MCF 10A (cell line): ENCODE results near the gene ACTR3. TPM values are rescaled to one million over a fixed set of nuclear protein-coding genes. Genes with fewer than 3 reads are reported as not detected.

Source experiments
- BruUV-seq: library from RNA; stranded (reverse); fragments of 400-500 nt; replicated peaks from 2 replicates; lab custom pipeline; 2021; lab: Mats Ljungman, UMichigan
- CTCF ChIA-PET: fragments of 300-600 bp; sonication (Branson Sonifier 250); formaldehyde crosslinking; extraction: SDS; loops from one replicate; lab custom pipeline; 2021; ENCODE audit warnings: antibody characterized with exemption, inconsistent platforms; lab: Yijun Ruan, JAX
- POLR2A ChIA-PET: fragments of 300-600, 350-650 bp; sonication (Branson Sonifier 250); formaldehyde crosslinking; extraction: SDS; loops from one replicate; lab custom pipeline; 2020; ENCODE audit warnings: antibody characterized with exemption, inconsistent platforms; lab: Yijun Ruan, JAX
- DNase-seq: peaks from one replicate; pipeline ENCODE4 v3.0.0-alpha.2; 2018; ENCODE audit not compliant: unreplicated experiment
- H3K27ac Mint-ChIP-seq: one replicate; pipeline ENCODE4 v1.8.0; 2022; ENCODE audit warnings: mild to moderate bottlenecking, low read depth, mixed read lengths; ENCODE audit not compliant: unreplicated experiment
- H3K27me3 Mint-ChIP-seq: one replicate; pipeline ENCODE4 v1.8.0; 2022; ENCODE audit warnings: mixed read lengths; ENCODE audit not compliant: insufficient read depth, unreplicated experiment
- H3K36me3 Mint-ChIP-seq: one replicate; pipeline ENCODE4 v1.8.0; 2022; ENCODE audit warnings: mild to moderate bottlenecking, moderate library complexity, mixed read lengths; ENCODE audit not compliant: insufficient read depth, unreplicated experiment
- H3K4me1 Mint-ChIP-seq: one replicate; pipeline ENCODE4 v1.8.0; 2022; ENCODE audit warnings: mixed read lengths; ENCODE audit not compliant: insufficient read depth, unreplicated experiment
- H3K4me3 Mint-ChIP-seq: one replicate; pipeline ENCODE4 v1.8.0; 2022; ENCODE audit warnings: mild to moderate bottlenecking, moderate library complexity, mixed read lengths; ENCODE audit not compliant: unreplicated experiment
- H3K9me3 Mint-ChIP-seq: one replicate; pipeline ENCODE4 v1.8.0; 2022; ENCODE audit warnings: mixed read lengths; ENCODE audit not compliant: unreplicated experiment
- intact Hi-C: fragments of 100-400 bp; cut with micrococcal nuclease; formaldehyde crosslinking; loops from 2 replicates; pipeline ENCODE4 v1.14.1; 2022
- total RNA-seq: library from RNA; stranded (reverse); gene quantifications from 2 replicates; pipeline ENCODE4 v1.2.3, GENCODE V29; 2022
- TF ChIP-seq, protein P1 (sequence below): fragments of 200-600 bp; IDR thresholded peaks from one replicate; pipeline ENCODE4 v1.8.0; 2022; ENCODE audit warnings: antibody characterized with exemption, mild to moderate bottlenecking; ENCODE audit not compliant: unreplicated experiment

The ACTR3 gene
- total RNA-seq, 1 experiment from 2014 or later: 311 TPM

DNA sequence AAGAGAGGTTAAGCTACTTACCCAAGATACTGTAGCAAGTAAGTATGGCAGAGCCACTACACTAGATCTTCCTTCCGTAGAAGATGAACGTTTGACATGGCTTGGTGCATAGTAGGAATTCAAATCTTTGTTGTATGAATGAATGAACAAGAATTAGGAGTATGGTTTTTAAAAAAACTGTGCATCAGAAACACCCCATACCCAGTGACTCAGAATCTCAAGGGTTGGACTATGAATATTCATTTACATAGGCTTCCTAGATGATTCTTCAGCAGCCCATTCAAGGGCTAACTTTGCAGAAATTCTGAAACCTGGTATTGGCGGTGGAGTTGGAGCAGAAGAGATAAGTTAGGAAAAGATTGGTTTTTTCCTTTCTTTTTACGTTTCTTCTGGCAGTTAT lies 5.4 kb downstream of the ACTR3 start:
- Mint-ChIP-seq H3K27me3 (no peaks in the 10 kb centered on the region), H3K9me3 (no peaks in the 10 kb centered on the region), H3K4me1 (peaks cover 72% of the 10 kb centered on the region), H3K4me3 (peak overlapping the region; percentile 68), H3K36me3 (peaks cover 24% of the 10 kb centered on the region), H3K27ac (peak overlapping the region; percentile 77)
- ChIA-PET CTCF (interaction anchor here (0.8 to 1.4 kb wide), 3 partner anchors 13 to 655 kb away, joined by 3 to 5 read pairs (median 5); partner anchors contain the start of gene SLC35F5), POLR2A (interaction anchor here (1.1 to 11.9 kb wide), 8 partner anchors 8 to 140 kb away, joined by 3 to 234 read pairs (median 9); partner anchors contain the start of gene SLC35F5)
- TF ChIP-seq, protein P1, sequence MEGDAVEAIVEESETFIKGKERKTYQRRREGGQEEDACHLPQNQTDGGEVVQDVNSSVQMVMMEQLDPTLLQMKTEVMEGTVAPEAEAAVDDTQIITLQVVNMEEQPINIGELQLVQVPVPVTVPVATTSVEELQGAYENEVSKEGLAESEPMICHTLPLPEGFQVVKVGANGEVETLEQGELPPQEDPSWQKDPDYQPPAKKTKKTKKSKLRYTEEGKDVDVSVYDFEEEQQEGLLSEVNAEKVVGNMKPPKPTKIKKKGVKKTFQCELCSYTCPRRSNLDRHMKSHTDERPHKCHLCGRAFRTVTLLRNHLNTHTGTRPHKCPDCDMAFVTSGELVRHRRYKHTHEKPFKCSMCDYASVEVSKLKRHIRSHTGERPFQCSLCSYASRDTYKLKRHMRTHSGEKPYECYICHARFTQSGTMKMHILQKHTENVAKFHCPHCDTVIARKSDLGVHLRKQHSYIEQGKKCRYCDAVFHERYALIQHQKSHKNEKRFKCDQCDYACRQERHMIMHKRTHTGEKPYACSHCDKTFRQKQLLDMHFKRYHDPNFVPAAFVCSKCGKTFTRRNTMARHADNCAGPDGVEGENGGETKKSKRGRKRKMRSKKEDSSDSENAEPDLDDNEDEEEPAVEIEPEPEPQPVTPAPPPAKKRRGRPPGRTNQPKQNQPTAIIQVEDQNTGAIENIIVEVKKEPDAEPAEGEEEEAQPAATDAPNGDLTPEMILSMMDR: no peak
- no TSS peak for BruUV-seq
- intact Hi-C loops: no loop called here
- DNase-seq: no peak

DNA sequence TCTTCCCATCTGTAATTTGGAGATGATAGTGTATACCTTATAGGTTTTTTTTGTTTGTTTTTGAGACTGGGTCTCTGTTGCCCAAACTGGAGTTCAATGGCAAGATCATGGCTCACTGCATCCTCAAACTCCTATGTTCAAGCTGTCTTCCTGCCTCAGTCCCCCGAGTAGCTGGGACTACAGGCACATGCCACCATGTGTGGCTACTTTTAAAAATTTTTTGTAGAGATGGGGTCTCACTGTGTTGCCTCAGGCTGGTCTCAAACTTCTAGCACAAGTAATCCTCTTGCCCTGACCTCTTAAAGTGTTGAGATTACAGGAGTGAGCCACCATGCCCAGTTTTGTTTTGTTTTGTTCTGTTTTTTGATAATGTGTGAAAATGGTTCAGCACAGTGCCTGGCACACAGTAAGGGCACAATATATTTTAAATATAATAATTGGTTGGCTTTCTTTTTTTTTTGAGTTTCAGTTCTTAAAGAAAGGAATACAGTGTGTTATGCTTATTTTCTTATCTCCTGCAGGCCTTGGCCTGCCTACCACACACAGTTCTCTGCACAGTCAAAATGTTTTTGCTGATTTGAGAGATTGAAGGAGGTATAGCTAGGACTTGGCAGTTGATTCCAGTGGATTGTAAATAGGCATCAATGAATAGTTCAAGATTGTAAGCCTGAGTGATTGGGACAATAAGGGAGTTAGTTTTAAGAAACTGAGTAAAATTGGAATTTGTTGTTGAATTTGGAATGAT lies 6.1 kb downstream of the ACTR3 start:
- ChIA-PET CTCF (interaction anchor here (0.7 to 1.9 kb wide), 3 partner anchors 11 to 140 kb away, joined by 3 to 4 read pairs (median 4); no protein-coding TSS in a partner anchor), POLR2A (interaction anchor here (0.8 to 11.9 kb wide), 8 partner anchors 11 to 141 kb away, joined by 3 to 234 read pairs (median 7); partner anchors contain the start of gene SLC35F5)
- Mint-ChIP-seq H3K9me3 (no peaks in the 10 kb centered on the region), H3K27me3 (no peaks in the 10 kb centered on the region), H3K27ac (no peak overlapping the region), H3K4me1 (peaks cover 75% of the 10 kb centered on the region), H3K4me3 (peak overlapping the region; percentile 68), H3K36me3 (peaks cover 18% of the 10 kb centered on the region)
- BruUV-seq: no TSS peak
- TF ChIP-seq, protein P1: no peak
- intact Hi-C loops: no loop called here
- DNase-seq: no peak

DNA sequence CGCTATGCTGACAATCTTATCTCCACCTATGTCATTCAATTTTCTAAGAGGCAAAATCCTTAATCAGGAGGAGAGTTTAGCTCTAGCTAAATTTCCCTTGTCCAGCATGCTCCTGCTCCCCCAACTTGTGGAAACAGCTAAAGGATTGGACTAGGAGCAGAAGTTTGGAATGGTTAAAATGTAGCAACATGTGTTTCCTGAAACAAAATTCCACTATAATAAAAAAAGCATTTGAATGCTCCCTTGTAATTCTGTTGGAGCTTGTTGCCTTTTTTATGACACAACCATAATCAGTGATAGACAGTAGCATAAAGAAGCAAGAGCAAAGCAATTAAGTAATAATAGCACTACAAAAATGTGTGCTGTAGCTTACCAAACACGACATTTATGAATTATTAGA lies 6.9 kb downstream of the ACTR3 start:
- H3K36me3 Mint-ChIP-seq: peaks cover 17% of the 10 kb centered on the region

DNA sequence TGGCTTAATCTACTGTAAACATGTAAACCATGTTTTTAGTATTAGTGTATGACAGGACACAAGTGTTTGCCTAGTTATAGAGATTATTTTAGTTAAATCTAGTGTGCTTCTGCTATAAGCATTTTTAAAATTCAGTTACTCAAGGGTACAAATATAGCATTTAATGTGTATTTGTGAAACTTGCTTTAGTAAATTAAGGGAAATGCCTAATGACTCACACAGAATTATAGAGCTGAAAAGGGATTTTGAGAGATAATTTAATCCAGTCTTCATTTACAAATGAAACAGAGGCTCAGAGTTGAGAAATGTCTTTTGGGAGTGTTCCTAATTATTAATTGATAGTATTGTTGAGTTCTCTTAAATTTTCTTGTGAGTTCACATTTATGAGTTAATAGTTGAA lies 8.2 kb downstream of the ACTR3 start:
- Mint-ChIP-seq H3K27ac (peak overlapping the region; percentile 50), H3K4me3 (peak overlapping the region; percentile 30), H3K27me3 (no peaks in the 10 kb centered on the region), H3K9me3 (no peaks in the 10 kb centered on the region), H3K36me3 (peaks cover 13% of the 10 kb centered on the region), H3K4me1 (peaks cover 66% of the 10 kb centered on the region)
- BruUV-seq: no TSS peak
- intact Hi-C loops: no loop called here
- DNase-seq: no peak
- CTCF ChIA-PET: no interaction called here
- TF ChIP-seq, protein P1: no peak
- POLR2A ChIA-PET: interaction anchor here (1.0 kb wide), 1 partner anchor 15 kb away, joined by 3 read pairs; no protein-coding TSS in a partner anchor

More for the DNA sequence above, 6.9 kb downstream of the ACTR3 start:
- Mint-ChIP-seq H3K27me3 (no peaks in the 10 kb centered on the region), H3K9me3 (no peaks in the 10 kb centered on the region), H3K4me1 (peaks cover 72% of the 10 kb centered on the region), H3K27ac (no peak overlapping the region), H3K4me3 (no peak overlapping the region)
- no peak for DNase-seq
- ChIA-PET CTCF (interaction anchor here (1.9 kb wide), 1 partner anchor 141 kb away, joined by 4 read pairs; no protein-coding TSS in a partner anchor), POLR2A (interaction anchor here (0.8 to 11.9 kb wide), 6 partner anchors 10 to 142 kb away, joined by 3 to 234 read pairs (median 6); partner anchors contain the start of gene SLC35F5)
- intact Hi-C loops: no loop called here
- TF ChIP-seq, protein P1: no peak
- no TSS peak for BruUV-seq
